Measurements from ENCODE around the gene HYLS1.

Gene HYLS1

DNA sequence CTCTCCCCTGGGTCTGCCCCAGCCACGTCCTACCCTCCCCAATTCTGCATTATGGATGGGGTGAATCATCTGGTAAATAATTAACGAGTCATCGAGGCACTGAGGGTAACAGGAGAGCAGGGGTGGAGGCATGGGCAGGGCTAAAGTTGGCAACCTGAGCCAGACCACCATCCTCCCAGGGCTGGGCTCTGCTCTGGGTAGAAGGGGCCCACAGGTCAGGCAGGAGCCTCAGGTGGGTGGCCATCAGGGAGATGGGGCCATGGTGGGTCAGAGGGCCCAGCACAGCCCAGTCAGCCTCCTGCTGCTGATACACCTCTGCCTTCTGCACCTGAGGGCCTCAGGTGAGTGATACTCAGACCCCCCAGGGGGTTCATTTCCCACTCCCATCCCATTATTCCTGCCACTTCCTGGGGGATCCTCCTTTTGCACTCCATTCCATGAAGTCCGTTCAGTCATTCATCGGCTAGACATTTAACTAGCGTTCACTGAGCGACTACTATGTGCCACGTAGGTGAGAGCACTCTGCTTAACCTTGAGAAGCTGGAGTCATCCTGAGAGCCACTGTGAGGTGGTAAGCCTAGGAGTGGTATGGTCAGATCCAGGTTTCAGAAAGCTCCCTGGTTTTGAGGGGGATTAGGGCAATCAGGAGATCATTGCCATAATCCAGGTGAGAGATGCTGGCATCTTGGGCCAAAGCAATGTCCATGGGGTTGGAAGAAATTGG lies 58.5 kb downstream of the HYLS1 start, which contains the start of gene VSIG10L2:
Gene VSIG10L2, plus strand, starts transcription at position 248 of the 724 bp plus-strand sequence. Its CDS starts 12 bp downstream, at position 260.
- Histone ChIP-seq H3K27ac (replicated peaks) (no peak within 1 kb of the TSS), H3K4me3 (replicated peaks; ENCODE audit: insufficient read depth, low read length) (no peak within 1 kb of the TSS), H3K27me3 (ENCODE audit: insufficient read depth, poor library complexity, severe bottlenecking) (no peaks in the 10 kb centered on the region)
- DNase-seq (ENCODE audit: low read depth in 1 of 2, low spot score in 1 of 2) = no peak
- TF ChIP-seq SPI1 (IDR thresholded peaks at IDR 0.05; ENCODE audit: borderline replicate concordance, low read depth) (no peak), POLR2AphosphoS5 (IDR thresholded peaks at IDR 0.05; ENCODE audit: low read depth) (no peak), GABPA (IDR thresholded peaks at IDR 0.05; ENCODE audit: low read depth) (no peak)
- TF ChIP-seq, protein P1, sequence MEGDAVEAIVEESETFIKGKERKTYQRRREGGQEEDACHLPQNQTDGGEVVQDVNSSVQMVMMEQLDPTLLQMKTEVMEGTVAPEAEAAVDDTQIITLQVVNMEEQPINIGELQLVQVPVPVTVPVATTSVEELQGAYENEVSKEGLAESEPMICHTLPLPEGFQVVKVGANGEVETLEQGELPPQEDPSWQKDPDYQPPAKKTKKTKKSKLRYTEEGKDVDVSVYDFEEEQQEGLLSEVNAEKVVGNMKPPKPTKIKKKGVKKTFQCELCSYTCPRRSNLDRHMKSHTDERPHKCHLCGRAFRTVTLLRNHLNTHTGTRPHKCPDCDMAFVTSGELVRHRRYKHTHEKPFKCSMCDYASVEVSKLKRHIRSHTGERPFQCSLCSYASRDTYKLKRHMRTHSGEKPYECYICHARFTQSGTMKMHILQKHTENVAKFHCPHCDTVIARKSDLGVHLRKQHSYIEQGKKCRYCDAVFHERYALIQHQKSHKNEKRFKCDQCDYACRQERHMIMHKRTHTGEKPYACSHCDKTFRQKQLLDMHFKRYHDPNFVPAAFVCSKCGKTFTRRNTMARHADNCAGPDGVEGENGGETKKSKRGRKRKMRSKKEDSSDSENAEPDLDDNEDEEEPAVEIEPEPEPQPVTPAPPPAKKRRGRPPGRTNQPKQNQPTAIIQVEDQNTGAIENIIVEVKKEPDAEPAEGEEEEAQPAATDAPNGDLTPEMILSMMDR (IDR thresholded peaks at IDR 0.05; ENCODE audit: insufficient read depth, low read length) = no peak
- TF ChIP-seq, protein P2, sequence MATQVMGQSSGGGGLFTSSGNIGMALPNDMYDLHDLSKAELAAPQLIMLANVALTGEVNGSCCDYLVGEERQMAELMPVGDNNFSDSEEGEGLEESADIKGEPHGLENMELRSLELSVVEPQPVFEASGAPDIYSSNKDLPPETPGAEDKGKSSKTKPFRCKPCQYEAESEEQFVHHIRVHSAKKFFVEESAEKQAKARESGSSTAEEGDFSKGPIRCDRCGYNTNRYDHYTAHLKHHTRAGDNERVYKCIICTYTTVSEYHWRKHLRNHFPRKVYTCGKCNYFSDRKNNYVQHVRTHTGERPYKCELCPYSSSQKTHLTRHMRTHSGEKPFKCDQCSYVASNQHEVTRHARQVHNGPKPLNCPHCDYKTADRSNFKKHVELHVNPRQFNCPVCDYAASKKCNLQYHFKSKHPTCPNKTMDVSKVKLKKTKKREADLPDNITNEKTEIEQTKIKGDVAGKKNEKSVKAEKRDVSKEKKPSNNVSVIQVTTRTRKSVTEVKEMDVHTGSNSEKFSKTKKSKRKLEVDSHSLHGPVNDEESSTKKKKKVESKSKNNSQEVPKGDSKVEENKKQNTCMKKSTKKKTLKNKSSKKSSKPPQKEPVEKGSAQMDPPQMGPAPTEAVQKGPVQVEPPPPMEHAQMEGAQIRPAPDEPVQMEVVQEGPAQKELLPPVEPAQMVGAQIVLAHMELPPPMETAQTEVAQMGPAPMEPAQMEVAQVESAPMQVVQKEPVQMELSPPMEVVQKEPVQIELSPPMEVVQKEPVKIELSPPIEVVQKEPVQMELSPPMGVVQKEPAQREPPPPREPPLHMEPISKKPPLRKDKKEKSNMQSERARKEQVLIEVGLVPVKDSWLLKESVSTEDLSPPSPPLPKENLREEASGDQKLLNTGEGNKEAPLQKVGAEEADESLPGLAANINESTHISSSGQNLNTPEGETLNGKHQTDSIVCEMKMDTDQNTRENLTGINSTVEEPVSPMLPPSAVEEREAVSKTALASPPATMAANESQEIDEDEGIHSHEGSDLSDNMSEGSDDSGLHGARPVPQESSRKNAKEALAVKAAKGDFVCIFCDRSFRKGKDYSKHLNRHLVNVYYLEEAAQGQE (IDR thresholded peaks at IDR 0.05; ENCODE audit: insufficient replicate concordance, low read depth) = no peak

DNA sequence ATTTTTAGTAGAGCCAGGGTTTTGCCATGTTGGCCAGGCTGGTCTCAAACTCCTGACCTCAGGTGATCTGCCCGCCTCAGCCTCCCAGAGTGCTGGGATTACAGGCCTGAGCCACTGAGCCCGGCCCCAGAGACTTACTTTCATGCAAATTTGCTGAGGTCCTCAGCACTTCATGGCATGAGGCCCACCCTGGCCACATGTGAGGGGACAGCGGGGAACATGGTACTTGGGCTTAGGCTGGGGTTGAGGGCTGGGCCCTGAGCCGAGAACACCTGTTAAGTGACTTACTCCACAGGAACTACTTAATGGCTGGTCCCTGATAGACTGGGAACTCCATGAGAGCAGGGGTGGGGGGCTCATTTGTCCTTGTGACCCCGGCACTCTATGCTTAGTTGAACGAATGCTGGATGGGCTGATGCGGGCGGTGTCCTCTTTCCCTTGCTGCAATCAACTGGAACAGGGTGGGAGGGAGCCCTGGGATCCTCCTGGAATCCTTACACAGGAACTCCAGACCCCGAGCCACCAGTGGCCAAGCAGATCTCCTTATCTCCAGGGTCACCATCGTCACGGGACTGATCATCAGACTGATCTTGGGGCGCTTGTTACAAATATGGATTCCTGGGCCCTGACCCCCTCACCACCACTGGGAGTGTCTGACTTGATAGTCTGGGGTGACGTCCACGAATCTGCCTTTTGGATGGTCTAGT lies 59.4 kb downstream of the HYLS1 start:
- H3K27me3 ChIP-seq (ENCODE audit: insufficient read depth, poor library complexity, severe bottlenecking) = no peaks in the 10 kb centered on the region
- H3K27ac ChIP-seq (replicated peaks) = no peak overlapping the region
- TF ChIP-seq POLR2AphosphoS5 (IDR thresholded peaks at IDR 0.05; ENCODE audit: low read depth) (no peak), SPI1 (IDR thresholded peaks at IDR 0.05; ENCODE audit: borderline replicate concordance, low read depth) (no peak), GABPA (IDR thresholded peaks at IDR 0.05; ENCODE audit: low read depth) (no peak)
- TF ChIP-seq, protein P2 (IDR thresholded peaks at IDR 0.05; ENCODE audit: insufficient replicate concordance, low read depth) = no peak
- TF ChIP-seq, protein P1 (IDR thresholded peaks at IDR 0.05; ENCODE audit: insufficient read depth, low read length) = no peak
- DNase-seq (ENCODE audit: low read depth in 1 of 2, low spot score in 1 of 2) = no peak
- no peak overlapping the region for H3K4me3 ChIP-seq (replicated peaks; ENCODE audit: insufficient read depth, low read length)

DNA sequence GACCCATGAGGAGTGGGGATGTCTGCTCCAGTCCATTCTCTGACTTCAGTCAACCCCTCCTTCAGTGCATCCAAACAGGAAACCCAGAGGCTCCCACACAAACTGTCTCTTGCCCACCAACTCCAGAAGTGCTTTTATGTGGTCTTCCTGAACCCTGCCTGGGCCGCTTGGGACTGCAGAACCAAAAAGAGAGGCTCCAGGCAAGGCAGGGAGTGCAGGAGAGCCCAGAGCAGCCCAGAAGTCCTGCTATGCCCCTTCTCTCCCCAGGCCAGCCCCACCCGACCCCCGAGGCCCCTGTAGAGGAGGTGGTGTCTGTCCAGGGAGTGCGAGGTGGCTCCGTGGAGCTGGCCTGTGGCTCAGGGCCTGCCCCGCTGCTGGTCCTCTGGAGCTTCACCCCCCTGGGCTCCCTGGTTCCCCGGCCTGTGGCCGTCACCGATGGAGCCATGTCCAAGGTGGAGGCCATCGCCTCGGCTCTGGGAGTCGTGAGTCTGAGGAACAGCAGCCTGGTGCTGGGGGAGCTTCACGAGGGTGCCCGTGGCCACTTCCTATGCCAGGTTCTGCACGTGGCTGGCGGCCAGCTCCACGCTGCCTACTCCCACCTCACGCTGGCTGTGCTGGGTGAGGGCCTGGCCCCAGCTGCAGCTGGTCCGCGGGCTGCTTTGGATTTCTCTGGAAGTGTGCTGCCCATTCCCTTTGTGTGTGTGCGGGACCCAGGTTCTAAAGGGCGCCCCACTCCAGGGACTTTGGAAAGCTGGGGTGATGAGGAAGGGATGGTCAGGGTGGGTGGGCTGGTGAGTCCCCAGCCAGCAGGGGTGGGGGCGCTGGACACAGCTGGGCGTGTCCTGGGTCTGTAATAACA lies 60.2 kb downstream of the HYLS1 start:
- Histone ChIP-seq H3K27ac (replicated peaks) (no peak overlapping the region), H3K4me3 (replicated peaks; ENCODE audit: insufficient read depth, low read length) (no peak overlapping the region), H3K27me3 (ENCODE audit: insufficient read depth, poor library complexity, severe bottlenecking) (no peaks in the 10 kb centered on the region)
- TF ChIP-seq SPI1 (IDR thresholded peaks at IDR 0.05; ENCODE audit: borderline replicate concordance, low read depth) (no peak), POLR2AphosphoS5 (IDR thresholded peaks at IDR 0.05; ENCODE audit: low read depth) (no peak), GABPA (IDR thresholded peaks at IDR 0.05; ENCODE audit: low read depth) (no peak)
- TF ChIP-seq, protein P2 (IDR thresholded peaks at IDR 0.05; ENCODE audit: insufficient replicate concordance, low read depth) = no peak
- TF ChIP-seq, protein P1 (IDR thresholded peaks at IDR 0.05; ENCODE audit: insufficient read depth, low read length) = no peak
- no peak for DNase-seq (ENCODE audit: low read depth in 1 of 2, low spot score in 1 of 2)

All from HL-60 (cell line).